ENCODE data around the gene MMP28. TPM values are rescaled to one million over a fixed set of nuclear protein-coding genes. Genes with fewer than 3 reads are reported as not detected.
A peak's percentile ranks its signal among the peaks of the same experiment; 100 is the strongest.

MMP28 gene
- total RNA-seq, 1 experiment from 2014 or later, result not detected

DNA sequence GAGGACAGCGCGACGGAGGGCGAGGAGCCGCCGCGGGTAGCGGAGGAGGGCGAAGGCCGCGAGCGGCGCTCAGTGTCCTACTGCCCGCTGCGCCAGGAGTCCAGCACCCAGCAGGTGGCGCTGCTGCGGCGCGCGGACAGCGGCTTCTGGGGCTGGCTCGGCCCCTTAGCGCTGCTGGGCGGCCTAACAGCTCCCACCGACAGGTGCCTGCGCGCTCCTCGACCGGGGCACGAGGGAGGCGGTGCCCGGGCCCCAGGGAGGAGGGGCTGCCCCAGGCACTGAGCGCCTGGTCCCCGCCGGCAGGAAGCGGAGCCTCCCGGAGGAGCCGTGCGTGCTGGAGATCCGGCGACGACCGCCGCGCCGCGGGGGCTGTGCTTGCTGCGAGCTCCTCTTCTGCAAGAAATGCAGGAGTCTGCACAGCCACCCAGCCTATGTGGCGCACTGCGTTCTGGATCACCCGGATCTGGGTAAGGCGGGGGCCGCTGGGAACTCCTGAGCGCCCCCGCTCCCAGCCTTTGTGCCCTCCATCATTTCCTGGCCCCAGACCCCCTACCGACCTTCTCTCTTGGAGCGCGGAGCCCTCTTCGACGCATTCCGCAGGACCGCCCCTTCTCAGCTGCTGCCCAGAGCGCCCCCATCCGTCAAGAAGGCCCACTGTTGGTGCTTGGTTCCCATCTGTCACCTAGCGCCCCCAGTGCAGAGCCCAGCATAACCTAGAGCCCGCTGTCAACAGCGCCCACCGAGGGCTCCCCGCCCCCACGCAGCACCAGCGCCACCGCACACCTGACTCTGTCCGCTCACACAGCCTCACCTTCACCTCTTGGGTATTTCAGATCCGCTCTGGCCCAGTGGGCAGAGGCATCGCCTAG lies 31.1 kb downstream of the MMP28 start:
- Mint-ChIP-seq H3K4me1 (ENCODE audit: low read depth, unreplicated experiment) (peaks cover 10% of the 10 kb centered on the region), H3K36me3 (ENCODE audit: insufficient read depth, unreplicated experiment) (peaks cover 10% of the 10 kb centered on the region), H3K9me3 (ENCODE audit: low read depth, unreplicated experiment) (no peaks in the 10 kb centered on the region), H3K4me3 (ENCODE audit: low read depth, unreplicated experiment) (peak overlapping the region; percentile 93), H3K27ac (ENCODE audit: unreplicated experiment) (no peak overlapping the region), H3K27me3 (ENCODE audit: unreplicated experiment) (peaks cover 42% of the 10 kb centered on the region)
- no TSS peak for BruUV-seq (replicated peaks)
- intact Hi-C loops (cut with micrococcal nuclease; ENCODE audit: unreplicated experiment), result no loop called here
- DNase-seq, result peak; percentile 96
- TF ChIP-seq CTCF (IDR thresholded peaks at IDR 0.05; ENCODE audit: unreplicated experiment), result peak; percentile 90
- CTCF ChIA-PET, result interaction anchor here (0.5 to 3.0 kb wide), 16 partner anchors 10 to 185 kb away, joined by 3 to 41 read pairs (median 4); partner anchors contain the start of genes MMP28 and TAF15

- no peak for DNase-seq
- no peak overlapping the region for H3K27ac Mint-ChIP-seq (ENCODE audit: unreplicated experiment)
- H3K4me1 Mint-ChIP-seq (ENCODE audit: low read depth, unreplicated experiment), result peaks cover 10% of the 10 kb centered on the region
- intact Hi-C loops (cut with micrococcal nuclease; ENCODE audit: unreplicated experiment), result no loop called here
- no peaks in the 10 kb centered on the region for H3K9me3 Mint-ChIP-seq (ENCODE audit: low read depth, unreplicated experiment)
- no TSS peak for BruUV-seq (replicated peaks)
- CTCF ChIA-PET, result interaction anchor here (0.5 to 3.0 kb wide), 13 partner anchors 9 to 184 kb away, joined by 3 to 41 read pairs (median 4); partner anchors contain the start of genes MMP28 and TAF15
- no peak for TF ChIP-seq CTCF (IDR thresholded peaks at IDR 0.05; ENCODE audit: unreplicated experiment)
- peak overlapping the region; percentile 93 for H3K4me3 Mint-ChIP-seq (ENCODE audit: low read depth, unreplicated experiment)
- peaks cover 10% of the 10 kb centered on the region for H3K36me3 Mint-ChIP-seq (ENCODE audit: insufficient read depth, unreplicated experiment)
- H3K27me3 Mint-ChIP-seq (ENCODE audit: unreplicated experiment), result peaks cover 36% of the 10 kb centered on the region
Measured at GRCh38 chr17:35763767-35764122, 31.7 kb downstream of the MMP28 start.

- no TSS peak for BruUV-seq (replicated peaks)
- CTCF ChIA-PET, result interaction anchor here (0.6 kb wide), 1 partner anchor 22 kb away, joined by 3 read pairs; no protein-coding TSS in a partner anchor
- intact Hi-C loops (cut with micrococcal nuclease; ENCODE audit: unreplicated experiment), result no loop called here
- Mint-ChIP-seq H3K27ac (ENCODE audit: unreplicated experiment) (no peak overlapping the region), H3K36me3 (ENCODE audit: insufficient read depth, unreplicated experiment) (peaks cover 10% of the 10 kb centered on the region), H3K4me3 (ENCODE audit: low read depth, unreplicated experiment) (no peak overlapping the region), H3K9me3 (ENCODE audit: low read depth, unreplicated experiment) (no peaks in the 10 kb centered on the region), H3K4me1 (ENCODE audit: low read depth, unreplicated experiment) (peaks cover 10% of the 10 kb centered on the region), H3K27me3 (ENCODE audit: unreplicated experiment) (peaks cover 19% of the 10 kb centered on the region)
- no peak for DNase-seq
- no peak for TF ChIP-seq CTCF (IDR thresholded peaks at IDR 0.05; ENCODE audit: unreplicated experiment)
Measured at GRCh38 chr17:35761601-35762000, 33.8 kb downstream of the MMP28 start.

DNA sequence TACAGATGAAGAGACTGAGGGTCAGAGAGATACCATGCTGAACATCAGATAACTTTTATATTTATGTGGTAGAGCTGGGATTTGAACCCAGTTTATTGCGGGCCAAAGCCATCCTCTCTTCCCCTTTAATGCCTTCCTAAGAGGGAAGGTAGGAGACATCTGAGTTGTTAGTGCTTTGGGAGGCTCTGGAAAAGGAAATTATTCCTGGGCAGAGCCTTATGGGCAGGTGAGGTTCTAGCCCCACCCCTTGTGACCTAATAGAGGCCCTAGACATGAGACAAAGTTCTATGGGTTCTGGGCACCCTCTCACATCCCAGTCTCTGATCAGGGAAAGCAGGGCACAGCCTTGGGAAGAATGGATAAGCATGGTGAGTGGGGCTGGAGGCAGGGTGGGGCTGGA lies 34.9 kb downstream of the MMP28 start, which contains the start of gene C17orf50:
C17orf50 (plus strand) TSS at position 301 of the 400 bp plus-strand sequence; CDS start at position 356, 55 bp downstream.
- no peak for DNase-seq
- BruUV-seq (replicated peaks), result no TSS peak
- Mint-ChIP-seq H3K9me3 (ENCODE audit: low read depth, unreplicated experiment) (no peaks in the 10 kb centered on the region), H3K4me3 (ENCODE audit: low read depth, unreplicated experiment) (no peak within 1 kb of the TSS), H3K36me3 (ENCODE audit: insufficient read depth, unreplicated experiment) (peaks cover 10% of the 10 kb centered on the region), H3K27me3 (ENCODE audit: unreplicated experiment) (peaks cover 19% of the 10 kb centered on the region), H3K4me1 (ENCODE audit: low read depth, unreplicated experiment) (peaks cover 10% of the 10 kb centered on the region), H3K27ac (ENCODE audit: unreplicated experiment) (no peak within 1 kb of the TSS)
- CTCF ChIA-PET, result interaction anchor here (1.9 kb wide), 1 partner anchor 13 kb away, joined by 4 read pairs; no protein-coding TSS in a partner anchor
- intact Hi-C loops (cut with micrococcal nuclease; ENCODE audit: unreplicated experiment), result no loop called here
- no peak for TF ChIP-seq CTCF (IDR thresholded peaks at IDR 0.05; ENCODE audit: unreplicated experiment)
